ENCODE results near the gene TAP1.

DNA sequence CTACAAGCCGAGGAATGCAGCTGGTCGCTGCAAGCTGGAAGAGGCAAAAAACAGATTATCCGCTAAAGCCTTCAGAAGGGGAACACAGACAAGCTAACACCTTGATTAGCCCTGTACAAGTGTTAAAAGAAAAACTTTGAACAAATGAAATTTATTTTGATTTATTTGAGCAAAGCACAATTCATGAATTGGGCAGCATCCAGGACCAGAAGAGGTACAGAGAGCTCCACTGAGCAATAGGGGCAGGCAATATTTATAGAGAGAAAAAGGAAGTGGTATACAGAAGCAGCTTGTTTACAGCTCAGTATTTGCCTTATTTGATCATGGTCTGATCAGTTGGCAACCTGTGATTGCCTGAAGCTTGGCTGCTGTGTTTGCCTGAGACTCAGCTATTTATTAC is 54.3 kb downstream of the TAP1 start:
- no peak for TF ChIP-seq POLR2AphosphoS5 (IDR thresholded peaks at IDR 0.05; ENCODE audit: insufficient read depth in 1 of 2, low read depth in 1 of 2)
- TF ChIP-seq CTCF (IDR thresholded peaks at IDR 0.05) = no peak
- no peak for TF ChIP-seq POLR2A (IDR thresholded peaks at IDR 0.05)

All from vagina (tissue), 2 donors.